ENCODE results near the gene LRRC30. TPM values are rescaled to one million over a fixed set of nuclear protein-coding genes. Genes with fewer than 3 reads are reported as not detected.

The LRRC30 gene
- total RNA-seq, 4 donors from 2014 or later, result not detected

DNA sequence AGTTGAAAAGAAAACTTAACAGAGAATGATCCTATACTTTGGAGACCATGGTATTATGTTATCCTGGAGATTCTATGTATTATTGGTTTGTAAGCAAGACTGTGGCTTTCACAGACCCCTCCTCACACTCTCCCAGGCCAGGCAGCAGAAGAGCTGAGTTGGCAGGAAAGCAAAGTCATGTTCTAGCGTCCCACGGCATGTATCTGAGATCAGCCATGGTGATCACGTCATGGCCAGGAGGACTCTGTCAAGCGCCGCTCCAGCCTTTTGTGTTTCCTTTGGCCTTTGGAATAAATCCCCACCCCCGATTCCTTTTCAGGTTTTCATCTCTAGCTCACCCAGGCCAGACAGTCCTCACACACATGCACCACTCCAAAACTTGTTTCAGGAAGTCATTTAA, 39.1 kb downstream of the LRRC30 start:
- Histone ChIP-seq H3K27me3 (no peaks in the 10 kb centered on the region), H3K4me1 (peaks cover 12% of the 10 kb centered on the region), H3K27ac (no peak overlapping the region), H3K36me3 (no peaks in the 10 kb centered on the region), H3K9me3 (no peaks in the 10 kb centered on the region), H3K4me3 (no peak overlapping the region)
- DNase-seq (ENCODE audit: low spot score in 2 of 2), result no peak
- TF ChIP-seq EP300 (IDR thresholded peaks at IDR 0.05) (no peak), POLR2A (IDR thresholded peaks at IDR 0.05) (no peak), POLR2AphosphoS5 (IDR thresholded peaks at IDR 0.05) (no peak)
- TF ChIP-seq, protein P1, sequence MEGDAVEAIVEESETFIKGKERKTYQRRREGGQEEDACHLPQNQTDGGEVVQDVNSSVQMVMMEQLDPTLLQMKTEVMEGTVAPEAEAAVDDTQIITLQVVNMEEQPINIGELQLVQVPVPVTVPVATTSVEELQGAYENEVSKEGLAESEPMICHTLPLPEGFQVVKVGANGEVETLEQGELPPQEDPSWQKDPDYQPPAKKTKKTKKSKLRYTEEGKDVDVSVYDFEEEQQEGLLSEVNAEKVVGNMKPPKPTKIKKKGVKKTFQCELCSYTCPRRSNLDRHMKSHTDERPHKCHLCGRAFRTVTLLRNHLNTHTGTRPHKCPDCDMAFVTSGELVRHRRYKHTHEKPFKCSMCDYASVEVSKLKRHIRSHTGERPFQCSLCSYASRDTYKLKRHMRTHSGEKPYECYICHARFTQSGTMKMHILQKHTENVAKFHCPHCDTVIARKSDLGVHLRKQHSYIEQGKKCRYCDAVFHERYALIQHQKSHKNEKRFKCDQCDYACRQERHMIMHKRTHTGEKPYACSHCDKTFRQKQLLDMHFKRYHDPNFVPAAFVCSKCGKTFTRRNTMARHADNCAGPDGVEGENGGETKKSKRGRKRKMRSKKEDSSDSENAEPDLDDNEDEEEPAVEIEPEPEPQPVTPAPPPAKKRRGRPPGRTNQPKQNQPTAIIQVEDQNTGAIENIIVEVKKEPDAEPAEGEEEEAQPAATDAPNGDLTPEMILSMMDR (IDR thresholded peaks at IDR 0.05), result no peak
- 81% methylated on average over 6 of the region's 6 CpGs for WGBS

DNA sequence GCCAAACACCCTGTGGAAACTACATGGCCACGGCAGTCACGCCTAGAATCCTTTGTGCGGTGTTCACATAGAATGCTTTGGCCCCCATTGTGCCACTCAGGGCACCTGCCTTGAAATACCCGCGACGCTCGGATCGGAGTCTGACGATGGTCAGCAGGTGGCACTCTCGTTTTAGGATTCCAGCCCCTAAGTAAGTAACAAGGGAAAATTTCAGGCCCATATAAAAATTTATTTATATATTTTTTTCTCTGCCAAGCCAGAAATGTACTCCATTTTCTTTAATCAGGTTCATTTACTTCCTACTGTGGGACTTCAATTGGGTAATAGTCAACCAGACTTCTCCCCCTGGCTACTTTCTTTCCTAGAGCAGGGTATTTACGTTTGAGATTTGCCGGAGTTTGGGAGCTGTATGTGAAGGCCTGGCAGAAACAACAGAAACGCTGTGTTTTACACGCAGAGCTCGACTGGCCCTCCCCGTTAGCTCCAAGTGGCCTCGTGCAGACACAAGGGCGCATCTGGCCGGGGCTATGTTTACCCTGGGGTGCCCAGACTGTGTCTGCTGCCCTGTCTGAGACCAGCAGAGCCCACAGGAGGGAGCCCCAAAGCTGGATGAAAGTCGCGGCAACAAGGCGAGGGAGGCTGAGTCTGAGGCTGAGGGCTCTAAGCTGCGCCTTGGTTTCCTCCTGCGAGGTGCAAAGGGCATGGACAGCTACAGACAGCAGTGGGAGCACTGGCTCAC, 41.6 kb downstream of the LRRC30 start:
- H3K36me3 ChIP-seq, result no peaks in the 10 kb centered on the region
- no peaks in the 10 kb centered on the region for H3K9me3 ChIP-seq
- no peaks in the 10 kb centered on the region for H3K27me3 ChIP-seq
- H3K4me1 ChIP-seq, result peaks cover 12% of the 10 kb centered on the region
- peak overlapping the region; percentile 54 for H3K27ac ChIP-seq
- TF ChIP-seq POLR2A (IDR thresholded peaks at IDR 0.05) (no peak), POLR2AphosphoS5 (IDR thresholded peaks at IDR 0.05) (no peak)
- TF ChIP-seq, protein P1 (IDR thresholded peaks at IDR 0.05), result peak in 1 of 2 donors; percentile 39
- 25% methylated on average over 24 of the region's 24 CpGs for WGBS
- peak overlapping the region; percentile 1 for H3K4me3 ChIP-seq
- DNase-seq (ENCODE audit: low spot score in 2 of 2), result peak in 1 of 2 donors; percentile 65

DNA sequence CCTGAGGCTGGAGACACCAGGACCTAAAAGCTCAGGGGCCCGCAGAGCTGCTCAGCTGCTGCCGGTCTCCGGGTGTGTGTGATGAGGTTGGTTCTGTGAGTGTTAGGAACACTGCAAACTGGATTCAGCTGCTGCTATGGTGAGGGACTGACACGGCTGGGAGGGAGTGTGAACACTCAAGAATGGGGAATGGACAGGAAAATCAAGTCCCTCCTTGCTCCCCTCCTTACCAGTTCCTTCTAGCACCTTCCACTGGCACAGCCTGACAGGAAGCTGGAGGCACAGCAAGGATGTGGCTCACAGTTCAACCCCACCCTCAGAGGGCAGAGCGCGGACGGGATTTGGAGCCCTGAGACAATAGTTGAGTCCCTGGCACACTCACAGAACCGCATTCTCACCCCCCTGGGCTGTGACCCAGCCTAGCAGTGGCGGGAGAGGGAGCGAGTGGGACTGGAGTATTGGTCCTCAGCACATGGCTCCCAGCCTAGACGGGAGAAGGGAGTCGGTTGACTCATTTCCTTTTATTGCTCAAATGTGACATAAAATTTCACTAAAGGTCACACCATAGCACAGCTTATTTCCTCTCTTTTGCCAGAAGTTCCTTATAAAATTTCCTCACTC, 42.5 kb downstream of the LRRC30 start:
- H3K4me3 ChIP-seq, result no peak overlapping the region
- DNase-seq (ENCODE audit: low spot score in 2 of 2), result peak; percentile 82 to 88

DNA sequence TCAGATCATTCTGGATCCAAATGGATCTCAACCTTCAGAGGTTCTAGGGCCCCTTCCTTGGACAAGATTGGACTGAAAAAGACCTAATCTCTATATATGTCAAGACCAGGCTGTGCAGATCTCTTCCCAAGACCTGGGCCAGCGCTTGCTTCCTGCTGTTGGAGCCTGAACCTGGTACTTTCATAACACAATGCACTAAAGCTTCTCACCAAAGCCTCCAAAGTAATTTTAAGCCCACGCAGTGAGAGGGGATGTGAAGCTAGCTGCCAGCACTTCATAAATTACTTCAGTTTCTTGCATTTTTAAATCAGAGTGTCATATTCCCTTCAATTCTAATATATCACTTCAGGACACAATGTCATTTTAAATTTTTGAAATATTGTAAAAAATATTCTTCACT, 50.7 kb downstream of the LRRC30 start:
- no peaks in the 10 kb centered on the region for H3K9me3 ChIP-seq
- H3K4me3 ChIP-seq, result no peak overlapping the region
- H3K27me3 ChIP-seq, result no peaks in the 10 kb centered on the region
- H3K36me3 ChIP-seq, result no peaks in the 10 kb centered on the region
- no peak overlapping the region for H3K27ac ChIP-seq
- 73% methylated on average over 2 of the region's 2 CpGs for WGBS
- DNase-seq (ENCODE audit: low spot score in 2 of 2), result no peak
- no peaks in the 10 kb centered on the region for H3K4me1 ChIP-seq
- TF ChIP-seq EP300 (IDR thresholded peaks at IDR 0.05), result no peak
- TF ChIP-seq, protein P1 (IDR thresholded peaks at IDR 0.05), result no peak
- TF ChIP-seq POLR2A (IDR thresholded peaks at IDR 0.05), result no peak
- TF ChIP-seq POLR2AphosphoS5 (IDR thresholded peaks at IDR 0.05), result no peak

More for the DNA sequence above, 42.5 kb downstream of the LRRC30 start:
- no peaks in the 10 kb centered on the region for H3K27me3 ChIP-seq
- H3K4me1 ChIP-seq, result peaks cover 12% of the 10 kb centered on the region
- no peaks in the 10 kb centered on the region for H3K36me3 ChIP-seq
- WGBS, result 37% methylated on average over 12 of the region's 12 CpGs
- H3K27ac ChIP-seq, result peak overlapping the region; percentile 54
- TF ChIP-seq POLR2A (IDR thresholded peaks at IDR 0.05) (no peak), POLR2AphosphoS5 (IDR thresholded peaks at IDR 0.05) (peak in 1 of 3 donors; percentile 46)
- TF ChIP-seq, protein P1 (IDR thresholded peaks at IDR 0.05), result no peak
- no peaks in the 10 kb centered on the region for H3K9me3 ChIP-seq

Other genes with a start within 250 kb of the LRRC30 start
- gene LAMA1, start 113.3 kb upstream of the LRRC30 start, total RNA-seq, result 1 to 10 TPM in 3 of 4 donors, under 1 TPM in 1; 0.83 to 3.2 (median 1.4) TPM

Data from suprapubic skin (tissue), 4 donors.